Loucy (cell line): ENCODE results near the gene CLCNKB.
"Not testable (repeated sequence)": the region's sequence is repeated elsewhere in the genome, so short reads cannot be mapped to it uniquely, and the experiment has no call there.

Experiments used
- H2AFZ ChIP-seq: fragments of 200-600 bp; sonication (generic); 2 replicates; pipeline ENCODE4 v1.6.0; 2016; ENCODE audit warnings: antibody characterized with exemption, mild to moderate bottlenecking, low read length, moderate library complexity
- H3F3A ChIP-seq: fragments of 200-600 bp; 2 replicates; pipeline ENCODE4 v1.6.0; 2016; ENCODE audit warnings: antibody characterized with exemption, low read depth, mild to moderate bottlenecking
- H3K27me3 ChIP-seq: fragments of 200-600 bp; sonication (generic); 2 replicates; pipeline ENCODE4 v1.6.1; 2014; ENCODE audit warnings: low read length, mild to moderate bottlenecking; ENCODE audit not compliant: insufficient read depth, poor library complexity, severe bottlenecking
- H3K36me3 ChIP-seq: fragments of 200-600 bp; sonication (generic); 2 replicates; pipeline ENCODE4 v1.6.1; 2016; ENCODE audit warnings: low read length; ENCODE audit not compliant: insufficient read depth
- H3K4me1 ChIP-seq: fragments of 200-600 bp; sonication (generic); 2 replicates; pipeline ENCODE4 v1.5.1; 2014; ENCODE audit warnings: low read length, mild to moderate bottlenecking; ENCODE audit not compliant: insufficient read depth, poor library complexity, severe bottlenecking
- H3K4me2 ChIP-seq: fragments of 200-600 bp; sonication (generic); 2 replicates; pipeline ENCODE4 v1.6.0; 2014; ENCODE audit warnings: antibody characterized with exemption, low read length, low read depth, mild to moderate bottlenecking; ENCODE audit not compliant: poor library complexity, severe bottlenecking
- H3K4me3 ChIP-seq: fragments of 200-600 bp; sonication (generic); 2 replicates; pipeline ENCODE4 v1.5.1; 2014; ENCODE audit warnings: low read length, mild to moderate bottlenecking, mixed read lengths; ENCODE audit not compliant: poor library complexity, severe bottlenecking
- H3K79me2 ChIP-seq: fragments of 200-600 bp; sonication (generic); 2 replicates; pipeline ENCODE4 v1.6.1; 2014; ENCODE audit warnings: low read length; ENCODE audit not compliant: insufficient read depth
- H3K9ac ChIP-seq: fragments of 200-600 bp; sonication (generic); 2 replicates; pipeline ENCODE4 v1.6.0; 2014; ENCODE audit warnings: mild to moderate bottlenecking, low read depth, low read length, moderate library complexity; ENCODE audit not compliant: poor library complexity, severe bottlenecking
- H3K9me2 ChIP-seq: fragments of 200-600 bp; sonication (generic); replicated peaks from 2 replicates; pipeline ENCODE4 v1.6.1; 2016; ENCODE audit warnings: low read depth, low read length, mixed read lengths
- H3K9me3 ChIP-seq: fragments of 200-600 bp; sonication (generic); 2 replicates; pipeline ENCODE4 v1.6.1; 2014; ENCODE audit warnings: mild to moderate bottlenecking, antibody characterized with exemption, low read length, low read depth; ENCODE audit not compliant: insufficient read depth
- H4K20me1 ChIP-seq: fragments of 200-600 bp; sonication (generic); 2 replicates; pipeline ENCODE4 v1.6.0; 2014; ENCODE audit warnings: antibody characterized with exemption, low read length, mild to moderate bottlenecking; ENCODE audit not compliant: insufficient read depth, poor library complexity, severe bottlenecking
- CTCF ChIP-seq: fragments of 200-600 bp; sonication (generic); conservative IDR thresholded peaks from 2 replicates; pipeline ENCODE4 v1.5.1; 2014; ENCODE audit warnings: mild to moderate bottlenecking, antibody characterized with exemption, low read length
- EZH2phosphoT487 ChIP-seq: fragments of 200-600 bp; IDR thresholded peaks from 2 replicates; pipeline ENCODE4 v1.6.1; 2018; ENCODE audit warnings: antibody characterized with exemption, mild to moderate bottlenecking, moderate library complexity, borderline replicate concordance

CLCNKB gene

GRCh38 chr1:16048573-16049189 lies 5.1 kb downstream of the CLCNKB start:
- H3K9me3 ChIP-seq: no peaks in the 10 kb centered on the region
- H4K20me1 ChIP-seq: no peaks in the 10 kb centered on the region
- no peak overlapping the region for H2AFZ ChIP-seq
- TF ChIP-seq CTCF (no peak), EZH2phosphoT487 (no peak)
- H3K4me2 ChIP-seq: no peak overlapping the region
- H3F3A ChIP-seq: no peaks in the 10 kb centered on the region
- H3K27me3 ChIP-seq: no peaks in the 10 kb centered on the region
- no peak overlapping the region for H3K9ac ChIP-seq
- H3K4me3 ChIP-seq: no peak overlapping the region
- no peaks in the 10 kb centered on the region for H3K36me3 ChIP-seq
- H3K4me1 ChIP-seq: no peaks in the 10 kb centered on the region
- no peaks in the 10 kb centered on the region for H3K79me2 ChIP-seq
- no peaks in the 10 kb centered on the region for H3K9me2 ChIP-seq

- no peaks in the 10 kb centered on the region for H4K20me1 ChIP-seq
- no peak overlapping the region for H3K9ac ChIP-seq
- H3K79me2 ChIP-seq: no peaks in the 10 kb centered on the region
- no peak overlapping the region for H3K4me2 ChIP-seq
- no peak overlapping the region for H3K4me3 ChIP-seq
- no peaks in the 10 kb centered on the region for H3K36me3 ChIP-seq
- no peak for TF ChIP-seq CTCF
- no peak for TF ChIP-seq EZH2phosphoT487
- no peak overlapping the region for H2AFZ ChIP-seq
- H3K4me1 ChIP-seq: peaks cover 15% of the 10 kb centered on the region
- H3K9me3 ChIP-seq: no peaks in the 10 kb centered on the region
- H3F3A ChIP-seq: no peaks in the 10 kb centered on the region
- no peaks in the 10 kb centered on the region for H3K27me3 ChIP-seq
- no peaks in the 10 kb centered on the region for H3K9me2 ChIP-seq
Observed at GRCh38 chr1:16050328-16050727, 6.7 kb downstream of the CLCNKB start.

GRCh38 chr1:16051039-16051438 lies 7.5 kb downstream of the CLCNKB start:
- Histone ChIP-seq H3F3A (no peaks in the 10 kb centered on the region), H3K9ac (no peak overlapping the region), H3K9me3 (no peaks in the 10 kb centered on the region), H2AFZ (no peak overlapping the region), H4K20me1 (no peaks in the 10 kb centered on the region), H3K9me2 (no peaks in the 10 kb centered on the region), H3K36me3 (no peaks in the 10 kb centered on the region), H3K27me3 (no peaks in the 10 kb centered on the region), H3K79me2 (no peaks in the 10 kb centered on the region), H3K4me3 (no peak overlapping the region), H3K4me1 (peaks cover 15% of the 10 kb centered on the region), H3K4me2 (no peak overlapping the region)
- TF ChIP-seq CTCF (no peak), EZH2phosphoT487 (no peak)

- H3K9me2 ChIP-seq, H3K36me3 ChIP-seq, H3F3A ChIP-seq, H2AFZ ChIP-seq, H3K4me3 ChIP-seq, H3K4me2 ChIP-seq, H3K9me3 ChIP-seq, H3K27me3 ChIP-seq, H3K9ac ChIP-seq, H4K20me1 ChIP-seq, H3K79me2 ChIP-seq: not testable (repeated sequence)
- H3K4me1 ChIP-seq: peaks cover 15% of the 10 kb centered on the region
Observed at GRCh38 chr1:16051949-16052348, 8.4 kb downstream of the CLCNKB start.
